Tibial nerve (tissue), 4 donors: Measurements from ENCODE around the gene MACF1.

Source experiments
- CTCF ChIP-seq, 5 experiments: fragments of 200-600 bp in 3 of 5; fragments of 450-650 bp in 2 of 5; sonication (generic) in 3 of 5; IDR thresholded peaks; one replicate each; pipeline ENCODE4 v1.5.1; 2016 to 2019; ENCODE audit warnings: antibody characterized with exemption in 5 of 5, mild to moderate bottlenecking in 3 of 5, moderate library complexity in 2 of 5
- EP300 ChIP-seq, 2 donors: sonication (generic); formaldehyde crosslinking; IDR thresholded peaks; one replicate each; pipeline ENCODE4 v1.6.1; 2017; ENCODE audit warnings: antibody characterized with exemption in 2 of 2, mild to moderate bottlenecking in 1 of 2
- POLR2A ChIP-seq, 2 donors: fragments of 450-650 bp; IDR thresholded peaks; one replicate each; pipeline ENCODE4 v1.6.1; 2017; ENCODE audit warnings: antibody characterized with exemption in 2 of 2, mild to moderate bottlenecking in 2 of 2, moderate library complexity in 2 of 2

DNA sequence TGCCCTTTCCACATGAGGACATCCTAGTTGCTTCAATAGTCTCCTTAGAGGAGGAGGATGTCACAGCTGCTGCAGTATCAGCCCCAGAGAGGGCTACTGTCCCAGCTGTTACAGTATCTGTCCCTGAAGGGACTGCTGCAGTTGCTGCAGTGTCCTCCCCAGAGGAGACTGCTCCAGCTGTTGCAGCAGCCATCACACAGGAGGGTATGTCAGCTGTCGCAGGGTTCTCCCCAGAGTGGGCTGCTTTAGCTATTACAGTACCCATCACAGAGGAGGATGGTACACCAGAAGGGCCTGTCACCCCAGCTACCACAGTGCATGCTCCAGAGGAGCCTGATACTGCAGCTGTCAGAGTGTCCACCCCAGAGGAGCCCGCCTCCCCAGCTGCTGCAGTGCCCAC is 208.4 kb downstream of the MACF1 start:
- TF ChIP-seq POLR2A (IDR thresholded peaks at IDR 0.05) (no peak), CTCF (IDR thresholded peaks at IDR 0.05) (no peak), EP300 (IDR thresholded peaks at IDR 0.05) (no peak)
